GM13976 (cell line): Measurements from ENCODE around the gene PTPRK.

Experiments used
- DNase-seq: peaks from one replicate; pipeline ENCODE4 v3.0.0; 2012; ENCODE audit warnings: low spot score
- CTCF ChIP-seq: IDR thresholded peaks from 2 replicates; pipeline ENCODE4 v1.5.1; 2012; ENCODE audit warnings: borderline replicate concordance, mild to moderate bottlenecking; ENCODE audit not compliant: insufficient read depth; ENCODE audit errors: extremely low read depth, missing control alignments, control extremely low read depth
- in situ Hi-C: fragments of 300-500 bp; cut with MboI; formaldehyde crosslinking; loops from one replicate; pipeline ENCODE4 v1.12.0; 2022; ENCODE audit warnings: low sequenced_read_pairs, mixed read lengths, inconsistent platforms; ENCODE audit not compliant: unreplicated experiment

Gene PTPRK

GRCh38 chr6:128024969-128025368 is 495.4 kb downstream of the PTPRK start:
- DNase-seq = no peak
- in situ Hi-C loops = no loop called here
- no peak for TF ChIP-seq CTCF

- in situ Hi-C loops = no loop called here
- no peak for DNase-seq
- no peak for TF ChIP-seq CTCF
Observed at GRCh38 chr6:128024046-128024445, 496.4 kb downstream of the PTPRK start.

- no peak for TF ChIP-seq CTCF
- DNase-seq = no peak
- in situ Hi-C loops = no loop called here
Observed at GRCh38 chr6:128018821-128019220, 501.6 kb downstream of the PTPRK start.

- no peak for DNase-seq
- in situ Hi-C loops = no loop called here
- TF ChIP-seq CTCF = no peak
Observed at GRCh38 chr6:128017288-128017687, 503.1 kb downstream of the PTPRK start.

GRCh38 chr6:128007658-128008057 is 512.7 kb downstream of the PTPRK start:
- in situ Hi-C loops = no loop called here
- no peak for DNase-seq
- no peak for TF ChIP-seq CTCF

- in situ Hi-C loops = no loop called here
- no peak for DNase-seq
- no peak for TF ChIP-seq CTCF
Observed at GRCh38 chr6:128005009-128005408, 515.4 kb downstream of the PTPRK start.

GRCh38 chr6:128000363-128000762 is 520.0 kb downstream of the PTPRK start:
- DNase-seq = no peak
- no peak for TF ChIP-seq CTCF
- in situ Hi-C loops = no loop called here
